ENCODE data around the gene ALK.

ALK gene

DNA sequence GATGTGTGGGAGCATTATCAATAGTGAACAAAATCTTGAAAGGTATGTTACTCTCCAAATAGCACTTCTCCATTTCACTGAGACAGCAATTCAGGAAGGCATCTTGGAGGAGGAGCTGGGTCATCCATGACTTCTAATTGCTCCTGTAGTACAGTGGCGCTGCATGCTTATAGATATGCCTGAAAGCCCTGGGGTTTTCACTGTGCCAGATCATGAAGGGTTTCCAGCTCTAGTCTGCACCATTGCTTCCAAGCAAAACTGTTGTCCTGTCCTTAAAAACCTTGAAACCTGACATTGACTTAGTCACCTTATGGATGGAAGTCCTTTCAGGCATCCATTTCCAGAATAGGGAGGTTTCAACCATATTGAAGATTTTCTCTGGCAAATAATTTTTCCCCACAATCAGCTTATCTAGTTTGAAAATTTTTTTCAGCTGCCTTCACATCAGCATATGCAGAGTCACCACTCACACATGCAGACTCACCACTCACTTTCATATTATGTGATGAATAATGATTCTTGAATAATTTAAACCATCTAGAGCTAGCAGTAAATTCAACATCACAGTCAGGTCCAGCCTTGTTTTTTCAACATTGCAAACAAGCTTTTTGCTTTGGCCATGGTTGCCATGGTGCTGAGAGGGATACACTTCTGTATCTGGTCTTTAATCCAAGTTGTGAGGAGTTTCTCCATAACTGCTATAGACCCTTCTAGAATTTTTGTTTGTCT, 509.0 kb downstream of the ALK start:
- DNase-seq (ENCODE audit: low read depth in 2 of 2), result no peak

DNA sequence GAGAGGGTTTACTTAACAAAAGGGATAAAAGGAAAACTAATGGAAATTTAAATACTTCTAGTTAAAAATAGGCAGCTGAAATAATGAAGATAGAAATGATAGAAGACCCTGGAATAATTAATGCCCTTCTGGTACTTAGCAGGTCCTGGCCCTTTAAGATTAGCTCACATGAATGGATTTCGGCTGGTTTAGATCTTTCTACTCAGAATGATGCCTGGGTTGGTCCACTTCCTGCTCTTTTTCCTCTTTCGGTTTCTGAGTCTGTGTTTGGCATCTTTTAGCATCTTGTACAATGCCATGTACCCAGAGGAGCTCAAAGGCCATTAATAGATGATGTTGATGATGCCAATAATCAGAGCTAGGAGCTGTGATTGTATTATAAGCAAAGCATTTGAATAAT, 515.7 kb downstream of the ALK start:
- DNase-seq (ENCODE audit: low read depth in 2 of 2), result no peak

DNA sequence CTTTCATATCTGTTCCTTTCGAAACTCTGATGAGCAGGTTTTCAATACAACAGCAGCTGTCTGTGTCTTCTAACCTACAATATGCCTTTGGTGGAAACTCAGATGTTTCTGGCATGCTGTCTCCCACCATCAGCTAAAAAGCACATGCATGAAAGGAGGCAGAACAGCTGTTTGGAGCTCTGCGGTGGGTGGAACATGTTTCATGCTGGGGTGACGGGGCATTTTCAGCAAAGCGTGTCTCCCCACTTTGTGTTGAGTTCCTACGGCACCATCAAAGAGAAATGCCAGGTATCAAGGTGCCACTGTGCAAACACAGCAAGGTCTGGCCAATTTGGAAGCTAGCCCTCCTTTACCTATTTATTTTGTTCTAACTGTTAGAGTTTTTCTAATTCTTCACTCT, 516.1 kb downstream of the ALK start:
- DNase-seq (ENCODE audit: low read depth in 2 of 2), result no peak

DNA sequence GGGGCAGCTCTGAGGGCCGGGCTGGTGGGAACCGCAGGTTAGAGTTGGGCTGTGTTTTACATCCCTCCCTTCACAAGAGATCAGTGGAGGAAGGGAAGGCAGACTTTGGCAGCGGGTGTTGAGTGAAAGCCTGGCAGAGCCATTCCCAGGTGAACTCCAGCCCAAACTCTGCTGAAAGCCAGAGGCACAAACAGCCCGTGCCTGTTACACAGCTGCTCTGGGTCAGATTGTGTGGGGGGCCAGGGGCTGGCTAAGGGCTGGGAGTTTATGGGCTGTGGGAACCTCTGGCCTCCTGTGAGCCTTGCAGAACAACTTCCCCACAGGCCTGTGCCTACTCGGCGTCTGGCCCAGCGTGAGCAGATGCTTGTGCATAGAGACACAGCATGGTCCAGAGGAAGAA, 519.4 kb downstream of the ALK start:
- no peak for DNase-seq (ENCODE audit: low read depth in 2 of 2)

DNA sequence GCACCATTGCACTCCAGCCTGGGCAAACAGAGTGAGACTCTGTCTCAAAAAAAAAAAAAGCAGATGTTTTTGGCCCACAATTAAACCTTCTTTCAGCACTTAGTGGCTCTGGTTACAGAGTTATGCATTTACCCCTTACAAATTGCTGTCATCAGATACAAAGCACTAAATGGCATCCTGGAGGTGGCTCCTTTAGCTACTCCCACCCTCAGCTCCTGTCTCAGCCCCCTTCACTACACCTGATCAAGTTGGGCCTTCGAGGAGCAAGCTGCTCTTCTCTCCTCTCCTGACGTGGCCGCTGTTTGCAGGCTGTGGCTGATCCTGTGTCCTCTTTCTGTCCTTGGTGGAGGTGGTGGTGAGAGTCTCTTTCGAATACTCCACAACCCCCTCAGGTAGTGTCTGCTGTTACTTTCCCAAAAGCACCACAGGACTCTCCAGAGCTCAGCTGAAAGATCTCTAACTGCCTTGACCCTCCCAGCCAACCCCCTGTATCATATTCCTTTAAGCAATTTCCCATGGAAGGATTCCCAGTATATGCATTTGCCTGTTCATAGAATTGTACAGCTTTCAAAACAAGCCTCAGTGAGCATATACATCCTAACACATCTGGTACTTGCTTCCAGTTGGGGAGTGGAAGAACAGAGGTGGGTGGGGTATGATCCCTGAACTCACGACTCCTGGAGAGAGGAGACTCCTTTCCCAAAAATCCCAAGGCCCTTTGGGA, 520.3 kb downstream of the ALK start:
- DNase-seq (ENCODE audit: low read depth in 2 of 2), result no peak

DNA sequence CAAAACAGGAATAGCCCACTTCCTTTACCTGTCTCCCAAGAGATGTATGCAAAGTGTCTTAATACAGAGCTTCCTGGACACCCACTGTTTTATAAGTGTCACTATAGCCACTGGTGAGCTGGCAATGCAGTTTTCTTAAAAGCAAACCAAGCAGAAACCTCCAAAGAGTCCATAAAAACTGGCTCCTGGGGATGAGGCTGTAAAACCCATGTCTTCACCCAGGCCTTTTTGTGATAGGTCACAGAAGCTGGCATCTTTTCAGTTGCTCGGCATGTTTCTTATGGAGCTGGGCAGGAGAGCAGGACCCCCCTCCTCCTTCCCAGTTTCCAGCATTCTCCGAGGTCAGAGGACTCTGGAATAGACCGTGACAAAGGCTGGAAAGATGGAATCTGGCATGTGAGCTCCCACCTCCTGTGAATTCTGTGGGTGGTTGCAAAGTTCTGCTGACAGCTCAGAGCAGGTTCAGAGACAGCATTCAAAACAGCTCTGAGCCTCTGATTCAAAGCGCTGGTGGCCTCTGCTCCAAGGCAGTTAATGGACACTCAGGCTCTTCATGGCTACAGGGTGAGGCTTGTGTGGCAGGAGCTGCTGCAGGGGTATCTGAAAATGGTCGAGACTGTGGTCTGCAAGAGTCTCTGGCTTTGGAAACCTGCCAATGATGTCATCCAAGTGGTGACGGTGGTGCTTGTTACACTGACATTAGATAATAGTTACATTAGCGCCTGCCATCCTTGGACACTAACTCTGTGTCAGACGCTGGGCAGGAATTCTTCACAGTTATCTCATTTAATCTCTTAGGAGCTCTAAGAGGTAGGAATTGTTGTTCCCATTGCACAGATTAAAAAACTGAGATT, 522.8 kb downstream of the ALK start:
- no peak for DNase-seq (ENCODE audit: low read depth in 2 of 2)

DNA sequence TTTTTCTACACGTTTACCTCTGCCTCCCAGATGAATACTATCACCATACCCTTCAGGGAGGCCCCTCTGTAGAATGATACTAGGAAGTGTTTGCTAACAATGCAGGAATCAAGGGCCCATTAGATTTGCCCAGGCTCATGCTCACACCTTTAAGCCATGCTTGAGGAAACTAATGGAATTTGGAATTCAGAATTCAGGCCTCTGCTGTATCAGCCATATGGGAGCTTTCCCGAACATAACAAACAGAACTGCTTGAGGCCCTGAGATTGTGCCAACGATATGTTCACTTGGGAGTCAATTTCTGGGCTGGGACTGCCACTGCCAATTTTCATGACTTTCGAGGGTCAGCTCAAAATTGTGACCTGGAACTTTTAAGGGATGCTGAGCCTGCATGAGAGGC, 523.7 kb downstream of the ALK start:
- DNase-seq (ENCODE audit: low read depth in 2 of 2), result no peak

DNA sequence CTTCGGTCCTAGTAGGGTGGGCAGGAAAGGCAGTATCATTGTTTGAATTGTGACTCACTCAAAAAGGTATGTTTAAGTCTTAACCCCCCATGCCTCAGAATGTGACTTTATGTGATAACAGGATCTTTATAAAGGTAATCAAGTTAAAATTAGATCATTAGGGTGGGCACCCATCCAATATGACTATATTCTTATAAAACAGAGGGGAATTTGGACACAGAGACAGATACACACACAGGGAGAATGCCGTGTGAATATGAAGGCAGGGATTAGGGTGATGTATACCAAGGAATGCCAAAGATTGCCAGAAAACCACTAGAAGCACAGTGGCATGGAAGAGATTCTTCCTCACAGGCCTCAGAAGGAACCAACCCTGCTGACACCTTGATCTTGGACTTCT, 524.3 kb downstream of the ALK start:
- DNase-seq (ENCODE audit: low read depth in 2 of 2), result no peak

DNA sequence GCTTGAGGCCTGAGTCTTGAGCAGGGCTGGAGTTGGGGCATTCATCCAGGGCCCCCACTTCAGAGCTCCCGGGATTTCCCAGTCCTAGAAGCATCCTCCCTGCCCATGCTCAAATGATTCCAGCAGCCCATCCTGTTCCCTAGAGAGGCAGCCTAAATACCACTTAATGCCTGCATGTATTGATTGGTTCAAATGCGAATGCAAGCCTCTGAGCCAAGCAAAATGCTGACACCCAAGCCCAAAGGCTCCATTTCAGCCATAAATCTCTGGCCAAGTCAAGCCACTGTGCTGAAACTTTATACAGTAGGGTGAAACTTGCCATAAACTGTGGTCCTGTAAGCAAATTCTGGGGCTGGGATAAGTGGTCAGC, 526.4 kb downstream of the ALK start:
- DNase-seq (ENCODE audit: low read depth in 2 of 2), result no peak

DNA sequence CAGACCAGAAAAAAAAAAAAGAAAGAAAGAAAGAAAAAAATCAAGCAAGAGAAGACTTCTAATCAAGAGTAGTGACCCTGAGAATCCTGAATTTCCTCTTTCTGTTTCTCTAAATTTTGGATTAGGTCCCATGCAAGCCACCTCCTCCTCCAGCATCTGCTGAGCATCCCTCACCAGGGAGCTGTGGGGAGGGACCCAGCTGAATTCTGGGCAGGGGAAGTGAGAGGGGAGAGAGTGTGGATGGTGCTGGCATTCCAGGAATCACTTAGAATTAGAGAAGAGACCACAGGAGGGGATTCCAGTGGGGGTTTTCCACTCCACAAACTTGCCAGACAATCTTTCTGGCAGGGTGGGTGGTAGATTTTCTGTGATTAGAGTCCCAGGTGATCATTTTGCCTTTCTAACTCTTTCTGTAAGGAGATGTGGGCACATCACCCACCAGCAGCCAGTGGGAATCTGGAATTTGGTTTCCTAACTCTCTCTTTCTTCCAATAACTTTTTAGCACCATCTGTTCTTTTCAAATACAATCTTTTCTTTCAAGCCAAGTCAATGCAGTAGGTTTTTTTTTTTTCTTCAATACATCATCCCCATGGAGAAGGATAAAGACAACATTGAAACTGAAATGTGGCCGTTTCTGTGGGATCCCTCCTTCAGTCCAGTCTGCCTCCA, 526.9 kb downstream of the ALK start:
- DNase-seq (ENCODE audit: low read depth in 2 of 2), result no peak

DNA sequence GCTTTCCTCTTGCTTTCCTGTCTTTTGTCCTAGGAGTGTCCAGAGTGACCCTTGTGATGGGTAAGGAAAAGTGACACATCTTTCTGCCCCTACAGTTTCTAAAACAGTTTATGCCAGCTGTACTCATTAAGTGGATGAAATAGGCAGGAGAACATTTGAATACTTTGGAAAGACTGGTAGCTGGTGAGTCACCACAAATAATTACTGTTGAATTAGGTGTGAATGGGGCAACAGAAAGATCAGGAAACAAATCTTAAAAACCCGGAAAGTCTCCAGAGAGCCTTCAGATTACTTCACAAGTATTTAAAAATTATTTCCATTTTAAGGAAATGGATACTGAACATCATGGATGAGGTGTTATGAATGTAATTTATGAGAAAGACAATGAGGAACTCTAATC, 527.7 kb downstream of the ALK start:
- no peak for DNase-seq (ENCODE audit: low read depth in 2 of 2)

DNA sequence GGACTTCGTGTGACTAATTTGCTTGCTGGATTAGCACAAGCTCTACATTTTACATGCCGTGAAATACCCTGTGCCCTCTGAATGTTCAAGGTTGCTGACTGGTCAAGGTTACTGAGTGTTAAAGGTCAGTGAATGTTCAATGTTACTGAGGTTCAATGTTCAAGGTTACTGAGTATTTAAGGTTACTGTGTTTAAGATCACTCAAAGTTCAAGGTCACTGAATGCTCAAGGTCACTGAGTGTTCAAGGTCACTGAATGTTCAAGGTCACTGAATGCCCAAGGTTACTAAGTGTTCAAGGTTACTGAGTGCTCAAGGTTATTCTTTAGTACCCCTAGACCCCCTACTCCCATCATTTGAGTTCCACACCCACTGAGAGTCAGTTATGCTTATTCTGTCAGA, 528.6 kb downstream of the ALK start:
- DNase-seq (ENCODE audit: low read depth in 2 of 2), result no peak

DNA sequence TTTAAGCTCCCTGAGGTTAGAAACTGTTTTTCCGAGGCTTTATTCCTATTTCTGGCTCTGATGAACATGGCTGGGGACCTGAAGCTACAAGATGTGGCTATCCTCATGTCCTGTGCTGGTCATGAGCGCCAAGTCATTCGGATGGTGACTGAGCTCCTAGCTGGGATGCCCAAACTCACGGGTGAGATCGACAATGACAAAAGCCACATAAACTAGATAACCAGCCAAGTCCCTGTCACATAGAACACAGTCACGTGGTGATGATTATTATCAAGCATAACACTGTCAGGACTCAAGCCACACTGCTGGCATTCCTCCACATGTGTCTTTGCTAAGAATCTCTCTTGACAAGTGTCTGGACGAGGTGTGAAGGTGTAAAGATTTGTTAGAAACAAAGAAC, 531.2 kb downstream of the ALK start:
- no peak for DNase-seq (ENCODE audit: low read depth in 2 of 2)

DNA sequence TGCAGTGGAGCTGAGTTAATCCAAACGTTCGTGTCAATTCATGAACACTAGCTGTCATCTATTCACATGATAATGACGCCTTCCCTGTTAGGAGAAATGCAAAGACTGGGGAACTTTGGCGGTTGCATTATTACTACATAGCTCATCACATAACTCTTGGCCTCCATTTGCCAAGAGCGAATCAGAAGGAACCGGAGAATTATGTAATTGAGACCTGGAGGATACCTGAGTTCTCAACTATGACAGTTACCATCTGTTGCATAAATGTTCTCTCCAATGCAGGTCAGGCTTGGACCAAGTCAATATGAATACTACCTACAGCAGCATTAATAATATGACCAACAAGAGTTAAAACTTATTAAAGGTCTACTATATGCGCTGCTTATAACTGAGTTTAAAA, 531.7 kb downstream of the ALK start:
- no peak for DNase-seq (ENCODE audit: low read depth in 2 of 2)

DNA sequence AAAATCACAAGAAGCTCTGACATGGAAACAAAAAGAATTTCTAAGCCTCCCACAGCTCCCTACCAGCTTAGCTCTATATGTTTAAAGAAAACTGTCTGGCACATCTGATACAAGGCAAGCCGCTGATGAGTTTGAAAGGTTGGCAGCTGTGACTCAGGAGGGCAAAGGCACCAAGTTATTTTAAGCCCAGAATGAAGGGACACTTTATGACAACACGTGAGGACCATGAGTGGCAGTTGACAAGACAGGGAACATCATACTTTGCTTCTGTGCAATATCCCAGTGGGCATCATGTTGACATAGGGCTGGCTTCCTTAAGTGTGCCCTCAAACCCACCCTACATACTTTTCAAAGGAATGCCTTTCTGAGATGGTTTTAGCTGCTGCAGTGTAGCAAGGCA, 533.3 kb downstream of the ALK start:
- no peak for DNase-seq (ENCODE audit: low read depth in 2 of 2)

DNA sequence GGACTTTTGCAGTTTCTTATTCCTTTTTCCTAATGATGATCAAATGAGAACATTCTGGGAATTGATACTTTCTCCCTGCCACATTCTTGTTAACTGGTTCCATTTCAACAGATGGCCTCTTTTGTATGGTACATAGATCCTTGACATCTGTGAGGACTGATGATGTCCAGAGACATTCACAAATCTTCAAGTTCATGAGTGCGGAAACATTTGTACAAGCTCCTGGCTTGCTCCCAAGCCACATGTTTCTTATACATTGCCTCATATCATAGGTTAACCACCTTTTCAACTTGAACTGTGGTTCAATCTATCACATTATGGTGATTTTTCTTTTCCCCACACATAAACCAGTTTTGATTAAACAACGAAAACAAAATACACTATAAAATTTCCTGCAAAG, 538.9 kb downstream of the ALK start:
- DNase-seq (ENCODE audit: low read depth in 2 of 2), result no peak

DNA sequence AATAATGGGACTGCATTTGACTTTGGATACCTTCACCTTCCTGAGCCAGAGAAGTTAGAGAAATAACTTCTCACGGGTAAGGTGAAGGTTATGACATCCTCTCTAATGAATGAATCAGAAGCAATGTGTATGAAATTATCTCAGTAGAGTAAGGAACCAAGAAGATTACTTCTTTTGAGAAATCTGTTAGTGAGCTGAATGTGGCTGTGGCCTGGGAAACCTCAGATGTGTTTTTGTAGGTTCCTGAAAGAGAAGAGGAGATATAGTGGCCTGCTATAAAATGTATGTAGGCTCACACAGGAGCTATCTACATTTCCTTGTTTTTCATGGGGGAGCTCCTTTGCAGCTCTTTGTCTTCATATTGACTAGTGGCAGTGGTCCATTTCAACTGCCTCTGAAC, 543.6 kb downstream of the ALK start:
- no peak for DNase-seq (ENCODE audit: low read depth in 2 of 2)

DNA sequence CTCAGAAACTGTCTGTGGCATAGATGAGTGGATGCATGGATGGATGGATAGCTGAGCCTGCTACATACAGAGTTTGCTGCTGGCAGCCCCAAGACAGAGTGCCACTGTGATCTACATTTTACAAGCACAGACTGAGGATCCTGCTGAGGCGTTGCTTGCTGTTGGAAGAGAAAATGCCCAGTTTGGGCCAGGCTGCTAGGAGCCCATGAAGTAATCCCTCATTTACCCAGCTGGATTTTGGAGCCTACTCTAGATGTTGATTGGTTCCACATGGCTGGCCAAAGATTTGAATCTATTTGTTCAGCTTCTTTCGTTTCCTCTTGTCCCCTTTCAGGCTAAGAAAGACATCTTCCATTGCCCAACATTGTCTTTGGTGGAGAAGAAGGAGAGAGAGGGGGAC, 544.8 kb downstream of the ALK start:
- DNase-seq (ENCODE audit: low read depth in 2 of 2), result no peak

DNA sequence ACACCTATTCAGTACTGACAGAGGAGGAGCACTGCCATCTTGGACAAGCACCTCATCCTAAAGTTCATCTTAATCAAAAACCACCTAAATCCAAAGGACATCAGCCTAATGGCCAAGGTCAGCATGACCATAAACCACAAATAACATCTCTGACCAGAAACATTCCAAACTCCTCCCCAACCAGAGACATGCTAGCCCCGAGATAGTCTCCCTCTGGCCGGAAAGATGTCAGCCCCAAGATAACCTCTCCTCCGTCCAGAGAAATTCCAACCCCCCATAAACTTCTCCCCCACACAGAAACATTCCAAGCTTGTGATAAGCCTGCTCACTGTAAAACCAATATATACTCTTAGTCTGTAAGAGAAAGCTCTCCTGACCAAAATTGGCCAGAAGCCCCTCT, 545.5 kb downstream of the ALK start:
- DNase-seq (ENCODE audit: low read depth in 2 of 2), result no peak

DNA sequence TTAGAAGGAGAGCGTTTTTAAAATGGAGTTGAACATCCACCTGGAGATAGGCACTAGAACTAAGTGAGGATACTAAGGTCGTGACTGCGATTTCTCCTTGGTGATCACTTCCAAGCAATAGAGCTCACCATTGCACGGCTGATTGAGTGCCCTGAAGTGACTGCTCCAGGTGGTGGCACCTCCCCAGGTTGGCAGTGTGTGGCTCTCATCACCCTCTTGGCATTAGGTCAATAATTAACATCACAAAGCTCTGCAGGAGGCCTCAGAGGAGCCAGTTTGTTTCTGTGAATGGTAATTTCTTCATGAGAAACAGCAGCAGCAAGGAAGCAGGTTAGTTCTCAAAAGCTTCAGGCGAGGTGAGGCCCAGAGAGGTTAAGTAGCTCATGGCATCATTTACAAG, 546.6 kb downstream of the ALK start:
- no peak for DNase-seq (ENCODE audit: low read depth in 2 of 2)

DNA sequence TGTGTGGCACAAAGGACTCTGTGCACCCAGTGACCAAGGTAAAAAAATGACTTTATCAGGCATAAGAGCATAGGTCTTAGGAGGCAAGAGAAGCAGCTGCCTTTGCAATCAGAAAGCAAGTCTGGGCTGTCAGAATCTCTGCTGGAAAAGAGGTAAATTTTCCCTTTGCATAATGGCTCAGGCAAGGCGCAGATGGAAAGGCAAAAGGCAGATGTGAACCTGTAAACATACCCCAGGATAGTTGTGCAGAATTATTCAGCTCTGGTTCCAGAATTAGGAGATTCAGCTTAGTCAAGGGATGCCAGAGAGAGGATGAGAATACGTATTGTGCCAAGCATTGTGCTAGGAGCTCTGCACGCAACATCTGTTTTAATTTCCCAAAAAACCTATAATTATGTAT, 547.5 kb downstream of the ALK start:
- no peak for DNase-seq (ENCODE audit: low read depth in 2 of 2)

DNA sequence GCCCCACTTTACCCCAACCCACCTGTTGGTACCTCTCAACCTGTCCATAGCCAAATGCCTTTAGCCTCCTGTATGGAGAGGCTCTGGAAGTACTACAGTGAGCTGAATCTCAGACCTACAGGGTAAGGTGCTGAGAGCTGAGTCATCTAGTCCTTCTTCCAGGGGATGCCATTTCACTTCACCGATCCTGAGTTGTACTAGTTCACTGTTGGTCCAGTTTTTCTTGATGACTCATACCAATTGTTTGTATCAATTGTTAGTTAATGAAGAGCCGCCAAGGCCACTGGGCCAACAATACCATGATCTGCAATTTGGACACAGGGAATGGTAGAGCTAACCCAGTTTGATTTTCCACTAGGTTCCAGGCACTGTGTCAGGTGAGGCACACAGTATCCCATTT, 549.2 kb downstream of the ALK start:
- no peak for DNase-seq (ENCODE audit: low read depth in 2 of 2)
